ENCODE measurements around the gene WDR26.

The WDR26 gene

DNA sequence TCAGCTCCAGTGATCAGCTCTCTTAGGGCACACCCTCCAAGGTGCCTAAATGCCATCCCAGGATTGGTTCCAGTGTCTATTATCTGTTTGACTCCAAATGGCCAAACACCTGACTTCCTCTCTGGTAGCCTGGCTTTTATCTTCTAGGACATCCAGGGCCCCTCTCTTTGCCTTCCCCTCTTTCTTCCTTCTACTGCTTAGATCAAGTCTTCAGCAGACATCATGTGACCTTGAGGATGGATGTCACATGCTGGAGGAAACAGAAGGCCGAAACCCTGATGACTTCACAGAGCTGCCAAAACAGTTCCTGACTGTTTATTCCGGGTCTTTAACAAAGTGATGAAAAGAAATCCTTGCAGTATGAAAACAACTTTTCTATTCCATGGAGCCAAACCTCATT lies 24.4 kb upstream of the WDR26 start:
- no peak for TF ChIP-seq ZFX (IDR thresholded peaks at IDR 0.05)
- H3K27ac ChIP-seq = no peak overlapping the region

DNA sequence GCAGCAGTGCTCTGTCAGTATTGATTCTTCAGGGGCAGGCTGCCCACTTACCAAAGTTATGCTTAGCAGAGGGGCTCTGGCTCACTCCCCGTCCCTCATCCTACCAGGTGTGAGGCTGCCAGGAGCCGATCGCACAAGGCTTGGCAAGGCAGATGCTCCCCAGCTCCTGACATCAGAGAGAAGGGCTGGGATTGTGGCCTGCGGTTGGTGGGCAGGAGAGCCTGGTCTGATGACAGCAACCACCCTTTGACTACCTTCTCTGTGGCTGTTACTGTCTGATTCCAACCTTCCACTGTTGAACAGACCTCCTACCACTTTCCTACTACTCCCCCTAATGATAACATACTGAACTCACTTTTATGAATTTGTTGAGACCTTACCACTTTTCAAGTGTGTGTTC lies 23.7 kb upstream of the WDR26 start:
- TF ChIP-seq, protein P1, sequence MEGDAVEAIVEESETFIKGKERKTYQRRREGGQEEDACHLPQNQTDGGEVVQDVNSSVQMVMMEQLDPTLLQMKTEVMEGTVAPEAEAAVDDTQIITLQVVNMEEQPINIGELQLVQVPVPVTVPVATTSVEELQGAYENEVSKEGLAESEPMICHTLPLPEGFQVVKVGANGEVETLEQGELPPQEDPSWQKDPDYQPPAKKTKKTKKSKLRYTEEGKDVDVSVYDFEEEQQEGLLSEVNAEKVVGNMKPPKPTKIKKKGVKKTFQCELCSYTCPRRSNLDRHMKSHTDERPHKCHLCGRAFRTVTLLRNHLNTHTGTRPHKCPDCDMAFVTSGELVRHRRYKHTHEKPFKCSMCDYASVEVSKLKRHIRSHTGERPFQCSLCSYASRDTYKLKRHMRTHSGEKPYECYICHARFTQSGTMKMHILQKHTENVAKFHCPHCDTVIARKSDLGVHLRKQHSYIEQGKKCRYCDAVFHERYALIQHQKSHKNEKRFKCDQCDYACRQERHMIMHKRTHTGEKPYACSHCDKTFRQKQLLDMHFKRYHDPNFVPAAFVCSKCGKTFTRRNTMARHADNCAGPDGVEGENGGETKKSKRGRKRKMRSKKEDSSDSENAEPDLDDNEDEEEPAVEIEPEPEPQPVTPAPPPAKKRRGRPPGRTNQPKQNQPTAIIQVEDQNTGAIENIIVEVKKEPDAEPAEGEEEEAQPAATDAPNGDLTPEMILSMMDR (conservative IDR thresholded peaks at IDR 0.05) = no peak
- TF ChIP-seq ZFX (IDR thresholded peaks at IDR 0.05) = no peak
- no peak overlapping the region for H3K27ac ChIP-seq

DNA sequence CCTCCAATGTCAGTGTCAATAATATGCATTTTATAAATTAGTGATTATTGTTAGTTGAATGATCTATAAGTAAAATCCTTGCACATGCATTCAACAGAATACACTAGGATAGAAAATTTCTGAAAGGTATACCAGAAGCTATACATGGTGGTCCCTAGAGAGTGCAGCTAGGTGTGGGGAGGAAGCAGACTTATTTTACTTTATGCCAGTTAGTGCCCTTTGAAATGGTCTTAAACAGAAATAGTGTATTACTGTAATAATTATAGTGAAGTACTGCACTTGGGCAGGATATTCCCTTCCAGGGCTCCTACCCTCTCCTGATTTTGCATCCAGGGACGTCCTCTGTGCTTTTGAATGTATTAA lies 23.2 kb upstream of the WDR26 start:
- H3K27ac ChIP-seq = no peak overlapping the region
- TF ChIP-seq, protein P1 (conservative IDR thresholded peaks at IDR 0.05) = peak; percentile 69
- no peak for TF ChIP-seq ZFX (IDR thresholded peaks at IDR 0.05)

DNA sequence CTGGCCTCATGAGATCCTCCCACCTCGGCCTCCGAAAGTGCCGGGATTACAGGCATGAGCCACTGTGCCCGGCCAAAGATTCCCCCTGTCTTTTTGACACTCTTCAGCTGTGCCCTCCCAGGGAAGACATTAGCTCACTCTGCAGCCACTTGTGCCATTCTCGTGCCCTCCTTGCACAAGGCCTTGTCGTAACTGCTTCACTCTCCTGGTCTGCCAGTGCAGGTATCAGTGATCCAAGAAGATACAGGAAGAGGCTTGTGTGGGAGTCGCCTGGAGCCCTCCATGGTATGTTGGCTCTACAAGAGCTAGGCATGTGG lies 22.0 kb upstream of the WDR26 start:
- TF ChIP-seq, protein P1 (conservative IDR thresholded peaks at IDR 0.05) = no peak
- TF ChIP-seq ZFX (IDR thresholded peaks at IDR 0.05) = no peak
- peak overlapping the region; percentile 42 for H3K27ac ChIP-seq

DNA sequence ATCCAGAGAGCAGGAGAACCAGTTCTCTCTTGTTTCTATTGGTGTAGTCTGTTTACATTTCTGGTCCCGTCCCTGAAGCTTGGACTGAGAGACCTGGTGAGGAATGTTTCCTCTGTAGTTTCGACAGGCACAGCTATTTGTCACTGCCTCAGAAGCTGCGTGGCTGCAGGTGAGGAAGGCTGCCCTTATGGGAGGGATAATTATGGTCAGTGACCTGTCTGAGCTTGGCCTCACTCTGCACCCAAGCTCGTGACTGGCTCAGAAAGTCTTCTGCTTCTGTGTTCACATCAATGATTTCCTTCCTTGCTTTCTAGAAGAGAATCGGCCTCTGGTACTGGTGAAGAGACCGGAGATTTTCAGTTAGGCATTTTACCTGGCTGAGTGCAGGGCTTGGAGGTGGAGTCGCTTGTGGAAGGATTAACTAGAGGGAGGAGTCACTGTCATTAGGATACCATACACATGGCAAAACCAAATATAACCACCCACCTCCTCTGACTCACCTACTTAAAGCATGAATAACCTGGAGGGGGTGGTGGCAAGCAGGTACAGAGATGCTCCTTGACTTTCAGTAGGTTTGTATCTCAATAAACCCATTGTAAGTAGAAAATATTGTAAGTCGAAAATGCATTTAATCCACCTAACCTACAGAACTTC lies 19.9 kb upstream of the WDR26 start:
- H3K27ac ChIP-seq = peak overlapping the region; percentile 67
- TF ChIP-seq, protein P1 (conservative IDR thresholded peaks at IDR 0.05) = no peak
- no peak for TF ChIP-seq ZFX (IDR thresholded peaks at IDR 0.05)

DNA sequence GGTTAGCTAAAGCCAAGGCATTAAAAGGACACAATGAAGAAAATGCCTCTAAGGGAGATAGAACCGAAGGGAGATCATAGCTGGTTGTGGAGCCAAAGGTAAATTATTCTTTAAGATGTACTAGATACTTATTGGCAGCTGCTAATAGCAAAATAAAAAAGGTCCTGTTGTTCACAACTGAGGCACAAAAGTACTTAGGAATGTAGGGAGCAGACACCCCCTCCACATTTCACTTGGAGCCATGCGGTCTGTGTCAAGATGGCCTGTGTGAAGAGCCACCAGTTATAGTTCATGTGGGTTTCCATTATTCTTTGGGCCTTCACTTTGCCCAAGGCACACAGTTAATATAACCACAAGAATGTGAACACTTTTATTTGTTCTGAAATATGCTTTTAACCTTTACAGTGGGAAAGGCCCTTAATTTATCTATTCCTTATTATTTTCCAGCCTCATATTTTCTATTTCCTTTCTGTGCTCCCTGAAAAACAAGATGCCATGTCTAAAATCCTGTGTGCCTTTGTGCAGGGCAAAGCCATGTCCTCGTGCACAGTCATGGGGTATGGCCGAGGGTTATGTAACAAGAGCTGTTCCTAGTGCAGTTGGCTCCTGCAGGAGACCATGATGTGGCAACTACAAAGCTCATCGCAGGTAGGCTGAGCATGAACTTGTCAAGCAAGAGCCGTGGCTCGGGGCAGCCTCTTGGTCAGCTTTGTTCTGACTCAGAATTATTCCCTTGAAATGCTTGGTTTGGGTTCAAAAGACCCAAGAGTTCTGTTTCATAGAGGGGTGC lies 16.2 kb upstream of the WDR26 start:
- TF ChIP-seq, protein P1 (conservative IDR thresholded peaks at IDR 0.05) = no peak
- TF ChIP-seq ZFX (IDR thresholded peaks at IDR 0.05) = no peak

DNA sequence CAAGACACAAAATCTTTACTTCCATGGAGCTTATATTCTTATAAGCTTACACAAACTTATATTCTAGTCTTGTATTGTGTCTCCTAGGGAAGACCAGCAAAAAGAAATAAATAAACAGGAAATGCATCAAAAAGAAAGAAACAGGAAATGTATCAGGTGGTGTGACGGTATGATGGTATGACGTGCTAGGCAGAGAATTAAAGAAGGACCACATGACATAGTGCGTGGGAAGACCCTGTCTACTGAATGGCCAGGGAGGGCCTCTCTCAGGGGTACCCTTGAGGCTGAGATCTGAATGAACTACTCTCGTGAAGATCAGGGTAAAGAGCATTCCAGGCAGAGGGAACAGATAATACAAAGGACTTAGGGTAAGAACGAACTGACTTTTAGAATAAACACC lies 15.6 kb upstream of the WDR26 start:
- H3K27ac ChIP-seq = no peak overlapping the region
- TF ChIP-seq ZFX (IDR thresholded peaks at IDR 0.05) = no peak
- TF ChIP-seq, protein P1 (conservative IDR thresholded peaks at IDR 0.05) = no peak

More for the DNA sequence above, 16.2 kb upstream of the WDR26 start:
- no peak overlapping the region for H3K27ac ChIP-seq
